ENCODE data around the gene TMEM225B. TPM values are rescaled to one million over a fixed set of nuclear protein-coding genes. Genes with fewer than 3 reads are reported as not detected.
A peak's percentile ranks its signal among the peaks of the same experiment; 100 is the strongest.
"Not testable (repeated sequence)": the region's sequence is repeated elsewhere in the genome, so short reads cannot be mapped to it uniquely, and the experiment has no call there.

Gene TMEM225B
- 0.13 and 0.25 TPM in 2 replicates for total RNA-seq

GRCh38 chr7:99597762-99598501 is at the start of gene TMEM225B:
Gene TMEM225B, plus strand, starts transcription at chr7:99598267. Its CDS starts 6,122 bp downstream, at chr7:99604389.
- no peak for DNase-seq (ENCODE audit: low read depth in 2 of 2)

GRCh38 chr7:99549545-99549944 is 48.5 kb upstream of the TMEM225B start:
- not testable (repeated sequence) for DNase-seq (ENCODE audit: low read depth in 2 of 2)

- no peak for DNase-seq (ENCODE audit: low read depth in 2 of 2)
Measured at GRCh38 chr7:99551334-99551733, 46.7 kb upstream of the TMEM225B start.

- DNase-seq (ENCODE audit: low read depth in 2 of 2), result peak; percentile 90 to 94
Measured at GRCh38 chr7:99551767-99552463, 46.2 kb upstream of the TMEM225B start, which contains the start of gene FAM200A. Gene FAM200A, minus strand, starts transcription at chr7:99552114. Its CDS starts 3,707 bp downstream, at chr7:99548407.

GRCh38 chr7:99553039-99553438 is 45.0 kb upstream of the TMEM225B start:
- no peak for DNase-seq (ENCODE audit: low read depth in 2 of 2)

- no peak for DNase-seq (ENCODE audit: low read depth in 2 of 2)
Measured at GRCh38 chr7:99554939-99555338, 43.1 kb upstream of the TMEM225B start.

- peak in 1 of 2 donors; percentile 20 for DNase-seq (ENCODE audit: low read depth in 2 of 2)
Measured at GRCh38 chr7:99557196-99557607, 40.9 kb upstream of the TMEM225B start.

GRCh38 chr7:99557940-99558305 is 40.1 kb upstream of the TMEM225B start:
- DNase-seq (ENCODE audit: low read depth in 2 of 2), result no peak

GRCh38 chr7:99558306-99559174 is 39.5 kb upstream of the TMEM225B start, which contains the start of gene ZNF655:
Gene ZNF655, plus strand, starts transcription at chr7:99558642. Its CDS starts 1,918 bp downstream, at chr7:99560560.
- peak in 1 of 2 donors; percentile 39 for DNase-seq (ENCODE audit: low read depth in 2 of 2)

- no peak for DNase-seq (ENCODE audit: low read depth in 2 of 2)
Measured at GRCh38 chr7:99559175-99559915, 38.7 kb upstream of the TMEM225B start.

- no peak for DNase-seq (ENCODE audit: low read depth in 2 of 2)
Measured at GRCh38 chr7:99560834-99561736, 37.0 kb upstream of the TMEM225B start.

- DNase-seq (ENCODE audit: low read depth in 2 of 2), result no peak
Measured at GRCh38 chr7:99561737-99562051, 36.4 kb upstream of the TMEM225B start.

GRCh38 chr7:99562114-99562784 is 35.8 kb upstream of the TMEM225B start:
- no peak for DNase-seq (ENCODE audit: low read depth in 2 of 2)

- DNase-seq (ENCODE audit: low read depth in 2 of 2), result peak in 1 of 2 donors; percentile 73
Measured at GRCh38 chr7:99562832-99563231, 35.2 kb upstream of the TMEM225B start.

GRCh38 chr7:99563650-99564049 is 34.4 kb upstream of the TMEM225B start:
- no peak for DNase-seq (ENCODE audit: low read depth in 2 of 2)

GRCh38 chr7:99568770-99569169 is 29.3 kb upstream of the TMEM225B start:
- DNase-seq (ENCODE audit: low read depth in 2 of 2), result not testable (repeated sequence)

- peak in 1 of 2 donors; percentile 20 for DNase-seq (ENCODE audit: low read depth in 2 of 2)
Measured at GRCh38 chr7:99571768-99572167, 26.3 kb upstream of the TMEM225B start.

GRCh38 chr7:99573257-99573656 is 24.8 kb upstream of the TMEM225B start:
- DNase-seq (ENCODE audit: low read depth in 2 of 2), result no peak

- no peak for DNase-seq (ENCODE audit: low read depth in 2 of 2)
Measured at GRCh38 chr7:99576251-99576650, 21.8 kb upstream of the TMEM225B start.

Data from dermis microvascular lymphatic vessel endothelial cell (primary cell).